Chondrocyte (in vitro differentiated cells): ENCODE measurements around the gene SMG1. TPM values are rescaled to one million over a fixed set of nuclear protein-coding genes. Genes with fewer than 3 reads are reported as not detected.

Experiments used
- DNase-seq: peaks from one replicate; pipeline ENCODE4 v3.0.0; 2021; ENCODE audit warnings: mixed read lengths, low spot score
- H3K27ac Mint-ChIP-seq: one replicate; pipeline ENCODE4 v1.8.0; 2021; ENCODE audit warnings: mild to moderate bottlenecking, moderate library complexity, mixed read lengths; ENCODE audit not compliant: unreplicated experiment
- H3K27me3 Mint-ChIP-seq: 2 replicates; pipeline ENCODE4 v1.8.0; 2021; ENCODE audit warnings: low read depth, mixed read lengths
- H3K36me3 Mint-ChIP-seq: 2 replicates; pipeline ENCODE4 v1.8.0; 2021; ENCODE audit warnings: low read depth, mixed read lengths
- H3K4me1 Mint-ChIP-seq: 2 replicates; pipeline ENCODE4 v1.8.0; 2021; ENCODE audit warnings: low read depth, mild to moderate bottlenecking, mixed read lengths
- H3K4me3 Mint-ChIP-seq: one replicate; pipeline ENCODE4 v1.8.0; 2021; ENCODE audit warnings: mild to moderate bottlenecking, moderate library complexity, mixed read lengths; ENCODE audit not compliant: unreplicated experiment
- H3K9me3 Mint-ChIP-seq: 2 replicates; pipeline ENCODE4 v1.8.0; 2021; ENCODE audit warnings: low read depth, mixed read lengths
- CTCF ChIP-seq: fragments of 200-600 bp; sonication (generic); IDR thresholded peaks from 2 replicates; pipeline ENCODE4 v1.5.0; 2021; ENCODE audit warnings: antibody characterized with exemption, mild to moderate bottlenecking, moderate library complexity
- total RNA-seq: library from RNA; stranded (reverse); gene quantifications from 3 replicates; pipeline ENCODE4 v1.2.1, GENCODE V29; 2021

SMG1 gene
- total RNA-seq, 1 donor from 2014 or later: 61.3 TPM

- no peak for TF ChIP-seq CTCF
- peaks cover 53% of the 10 kb centered on the region for H3K4me1 Mint-ChIP-seq
- peak overlapping the region; percentile 97 for H3K27ac Mint-ChIP-seq
- H3K9me3 Mint-ChIP-seq: no peaks in the 10 kb centered on the region
- no peaks in the 10 kb centered on the region for H3K27me3 Mint-ChIP-seq
- no peak overlapping the region for H3K4me3 Mint-ChIP-seq
- DNase-seq: no peak
- peaks cover 3% of the 10 kb centered on the region for H3K36me3 Mint-ChIP-seq
Measured at GRCh38 chr16:18802767-18803343, 123.4 kb downstream of the SMG1 start.

GRCh38 chr16:18801145-18801972 is 124.8 kb downstream of the SMG1 start, which contains the start of gene ARL6IP1:
TSS of gene ARL6IP1 (minus strand) at chr16:18801549. CDS start at chr16:18801466, 83 bp downstream.
- H3K27ac Mint-ChIP-seq: peak within 1 kb of the TSS; percentile 97
- H3K4me3 Mint-ChIP-seq: peak within 1 kb of the TSS; percentile 96
- TF ChIP-seq CTCF: peak; percentile 99
- peaks cover 1% of the 10 kb centered on the region for H3K36me3 Mint-ChIP-seq
- no peaks in the 10 kb centered on the region for H3K27me3 Mint-ChIP-seq
- H3K4me1 Mint-ChIP-seq: peaks cover 53% of the 10 kb centered on the region
- peak; percentile 99 for DNase-seq
- H3K9me3 Mint-ChIP-seq: no peaks in the 10 kb centered on the region

GRCh38 chr16:18800775-18801144 is 125.4 kb downstream of the SMG1 start:
- no peak for DNase-seq
- H3K4me1 Mint-ChIP-seq: peaks cover 53% of the 10 kb centered on the region
- no peaks in the 10 kb centered on the region for H3K36me3 Mint-ChIP-seq
- no peaks in the 10 kb centered on the region for H3K9me3 Mint-ChIP-seq
- TF ChIP-seq CTCF: no peak
- H3K4me3 Mint-ChIP-seq: peak overlapping the region; percentile 96
- H3K27me3 Mint-ChIP-seq: no peaks in the 10 kb centered on the region
- H3K27ac Mint-ChIP-seq: peak overlapping the region; percentile 97

- TF ChIP-seq CTCF: no peak
- peak overlapping the region; percentile 97 for H3K27ac Mint-ChIP-seq
- H3K36me3 Mint-ChIP-seq: no peaks in the 10 kb centered on the region
- H3K9me3 Mint-ChIP-seq: no peaks in the 10 kb centered on the region
- peak overlapping the region; percentile 96 for H3K4me3 Mint-ChIP-seq
- no peaks in the 10 kb centered on the region for H3K27me3 Mint-ChIP-seq
- H3K4me1 Mint-ChIP-seq: peaks cover 52% of the 10 kb centered on the region
- no peak for DNase-seq
Measured at GRCh38 chr16:18800293-18800692, 125.9 kb downstream of the SMG1 start.

GRCh38 chr16:18799500-18799899 is 126.7 kb downstream of the SMG1 start:
- Mint-ChIP-seq H3K36me3 (no peaks in the 10 kb centered on the region), H3K4me3 (peak overlapping the region; percentile 96), H3K27me3 (no peaks in the 10 kb centered on the region), H3K9me3 (no peaks in the 10 kb centered on the region), H3K4me1 (peaks cover 44% of the 10 kb centered on the region), H3K27ac (peak overlapping the region; percentile 97)
- no peak for DNase-seq
- TF ChIP-seq CTCF: no peak
